ENCODE results near the gene LIMD2.

DNA sequence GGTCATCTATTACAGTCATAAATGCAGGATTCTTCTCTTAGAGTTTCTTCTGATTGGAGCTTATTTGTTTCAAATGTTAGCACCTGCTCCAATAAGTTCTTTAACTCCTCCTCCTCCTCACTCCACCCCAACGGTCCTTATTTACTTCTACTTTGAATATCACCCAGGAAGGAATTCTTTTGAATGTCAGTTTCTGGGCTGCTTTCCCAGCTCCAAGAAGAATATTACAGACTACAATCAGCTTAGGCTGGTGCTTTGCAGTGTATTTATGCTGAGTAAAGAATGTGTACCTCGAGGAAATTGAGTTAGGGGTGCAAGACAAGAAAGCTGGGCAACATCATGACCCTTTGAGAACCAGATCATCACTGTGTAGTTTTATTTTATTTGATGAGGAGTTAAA is 46.9 kb downstream of the LIMD2 start:
- TF ChIP-seq EZH2 (IDR thresholded peaks at IDR 0.05) (no peak), POLR2AphosphoS5 (IDR thresholded peaks at IDR 0.05; ENCODE audit: borderline replicate concordance, low read depth, low read length) (no peak)
